Activated CD4-positive, alpha-beta memory T cell treated with anti-CD3 and anti-CD28 coated beads, Interleukin-2, amount 10 ng/mL, durations not matched to agents 7 days and 5 days (primary cell): ENCODE measurements around the gene AGO3. TPM values are rescaled to one million over a fixed set of nuclear protein-coding genes. Genes with fewer than 3 reads are reported as not detected.

Experiments used
- CTCF ChIA-PET: fragments of 350-600 bp; sonication (Branson Sonifier 250); formaldehyde crosslinking; loops from one replicate; lab custom pipeline; 2021; ENCODE audit warnings: antibody characterized with exemption, inconsistent platforms; lab: Charles Lee
- POLR2A ChIA-PET: fragments of 350-600 bp; sonication (Branson Sonifier 250); formaldehyde crosslinking; loops from one replicate; lab custom pipeline; 2021; ENCODE audit warnings: antibody characterized with exemption; lab: Charles Lee
- DNase-seq: peaks from one replicate; pipeline ENCODE4 v3.0.0-alpha.2; 2020
- H3K27ac Mint-ChIP-seq: one replicate; pipeline ENCODE4 v1.8.0; 2021; ENCODE audit warnings: mild to moderate bottlenecking, mixed read lengths
- H3K27me3 Mint-ChIP-seq: one replicate; pipeline ENCODE4 v1.8.0; 2021; ENCODE audit warnings: mixed read lengths
- H3K36me3 Mint-ChIP-seq: one replicate; pipeline ENCODE4 v1.8.0; 2021; ENCODE audit warnings: low read depth, mixed read lengths
- H3K4me1 Mint-ChIP-seq: one replicate; pipeline ENCODE4 v1.8.0; 2021; ENCODE audit warnings: mixed read lengths
- H3K4me3 Mint-ChIP-seq: one replicate; pipeline ENCODE4 v1.8.0; 2021; ENCODE audit warnings: mild to moderate bottlenecking, mixed read lengths
- H3K9me3 Mint-ChIP-seq: one replicate; pipeline ENCODE4 v1.8.0; 2021; ENCODE audit warnings: mixed read lengths
- total RNA-seq, 2 experiments: library from RNA; stranded (reverse); gene quantifications; one replicate each; pipeline ENCODE4 v1.2.3, GENCODE V29; 2021

AGO3 gene
- total RNA-seq, 2 experiments from 2014 or later, result 22.2 to 22.8 TPM

- Mint-ChIP-seq H3K27me3 (no peaks in the 10 kb centered on the region), H3K36me3 (peaks cover 34% of the 10 kb centered on the region), H3K9me3 (no peaks in the 10 kb centered on the region), H3K4me1 (peaks cover 11% of the 10 kb centered on the region), H3K27ac (no peak overlapping the region), H3K4me3 (no peak overlapping the region)
- DNase-seq, result no peak
- POLR2A ChIA-PET, result interaction anchor here (2.0 to 2.1 kb wide), 2 partner anchors 40 to 130 kb away, joined by 4 to 5 read pairs; partner anchors contain the start of gene THRAP3
- CTCF ChIA-PET, result interaction anchor here (1.3 to 1.5 kb wide), 2 partner anchors 94 to 191 kb away, joined by 3 to 5 read pairs; no protein-coding TSS in a partner anchor
Observed at GRCh38 chr1:36094621-36095061, 163.7 kb downstream of the AGO3 start.

DNA sequence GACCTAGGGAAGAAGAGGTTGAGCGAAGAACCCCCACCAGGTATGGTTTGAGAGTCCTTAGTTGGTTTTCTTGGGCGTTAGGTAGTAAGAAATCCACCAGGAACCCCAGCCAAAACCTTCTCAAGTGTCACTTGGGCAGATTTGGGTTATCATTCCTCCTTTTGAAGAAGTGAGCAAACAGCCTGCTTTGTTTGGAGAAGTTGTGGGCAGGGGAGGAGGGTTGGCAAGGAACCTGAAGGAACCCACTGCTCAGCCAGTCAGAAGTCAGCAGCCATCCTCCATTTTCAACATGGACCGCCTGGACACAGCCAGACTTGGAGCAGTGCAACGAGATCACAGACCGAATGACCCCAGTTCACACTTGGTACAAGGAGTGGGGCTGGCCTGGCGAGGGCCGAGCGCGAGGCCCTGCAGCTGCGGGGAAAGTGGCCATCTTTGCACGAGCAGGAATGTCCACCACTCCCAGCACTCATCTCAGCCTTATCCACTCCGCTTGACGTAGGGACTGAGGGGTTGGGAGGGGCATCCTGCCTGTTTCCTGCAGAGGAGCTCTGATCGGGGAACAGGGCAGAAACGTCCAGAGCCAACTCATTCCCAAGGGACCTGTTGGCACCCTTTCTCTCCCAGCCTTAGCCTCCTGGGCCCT, 165.0 kb downstream of the AGO3 start:
- peaks cover 28% of the 10 kb centered on the region for H3K36me3 Mint-ChIP-seq
- CTCF ChIA-PET, result interaction anchor here (0.9 to 2.6 kb wide), 4 partner anchors 38 to 191 kb away, joined by 3 to 13 read pairs (median 4); no protein-coding TSS in a partner anchor
- DNase-seq, result no peak
- no peak overlapping the region for H3K27ac Mint-ChIP-seq
- H3K4me3 Mint-ChIP-seq, result no peak overlapping the region
- H3K27me3 Mint-ChIP-seq, result no peaks in the 10 kb centered on the region
- H3K9me3 Mint-ChIP-seq, result no peaks in the 10 kb centered on the region
- POLR2A ChIA-PET, result interaction anchor here (0.6 to 2.1 kb wide), 4 partner anchors 39 to 227 kb away, joined by 3 to 5 read pairs (median 4); partner anchors contain the start of genes SH3D21 and THRAP3
- peaks cover 11% of the 10 kb centered on the region for H3K4me1 Mint-ChIP-seq

- no peaks in the 10 kb centered on the region for H3K9me3 Mint-ChIP-seq
- POLR2A ChIA-PET, result interaction anchor here (2.0 to 2.1 kb wide), 2 partner anchors 38 to 128 kb away, joined by 4 to 5 read pairs; partner anchors contain the start of gene THRAP3
- H3K36me3 Mint-ChIP-seq, result peaks cover 24% of the 10 kb centered on the region
- H3K4me1 Mint-ChIP-seq, result peaks cover 9% of the 10 kb centered on the region
- no peak overlapping the region for H3K4me3 Mint-ChIP-seq
- no peak for DNase-seq
- CTCF ChIA-PET, result interaction anchor here (0.6 to 2.6 kb wide), 7 partner anchors 38 to 191 kb away, joined by 3 to 13 read pairs (median 3); partner anchors contain the start of gene TRAPPC3
- H3K27me3 Mint-ChIP-seq, result no peaks in the 10 kb centered on the region
- H3K27ac Mint-ChIP-seq, result peak overlapping the region; percentile 9
Observed at GRCh38 chr1:36096500-36097432, 165.9 kb downstream of the AGO3 start.

DNA sequence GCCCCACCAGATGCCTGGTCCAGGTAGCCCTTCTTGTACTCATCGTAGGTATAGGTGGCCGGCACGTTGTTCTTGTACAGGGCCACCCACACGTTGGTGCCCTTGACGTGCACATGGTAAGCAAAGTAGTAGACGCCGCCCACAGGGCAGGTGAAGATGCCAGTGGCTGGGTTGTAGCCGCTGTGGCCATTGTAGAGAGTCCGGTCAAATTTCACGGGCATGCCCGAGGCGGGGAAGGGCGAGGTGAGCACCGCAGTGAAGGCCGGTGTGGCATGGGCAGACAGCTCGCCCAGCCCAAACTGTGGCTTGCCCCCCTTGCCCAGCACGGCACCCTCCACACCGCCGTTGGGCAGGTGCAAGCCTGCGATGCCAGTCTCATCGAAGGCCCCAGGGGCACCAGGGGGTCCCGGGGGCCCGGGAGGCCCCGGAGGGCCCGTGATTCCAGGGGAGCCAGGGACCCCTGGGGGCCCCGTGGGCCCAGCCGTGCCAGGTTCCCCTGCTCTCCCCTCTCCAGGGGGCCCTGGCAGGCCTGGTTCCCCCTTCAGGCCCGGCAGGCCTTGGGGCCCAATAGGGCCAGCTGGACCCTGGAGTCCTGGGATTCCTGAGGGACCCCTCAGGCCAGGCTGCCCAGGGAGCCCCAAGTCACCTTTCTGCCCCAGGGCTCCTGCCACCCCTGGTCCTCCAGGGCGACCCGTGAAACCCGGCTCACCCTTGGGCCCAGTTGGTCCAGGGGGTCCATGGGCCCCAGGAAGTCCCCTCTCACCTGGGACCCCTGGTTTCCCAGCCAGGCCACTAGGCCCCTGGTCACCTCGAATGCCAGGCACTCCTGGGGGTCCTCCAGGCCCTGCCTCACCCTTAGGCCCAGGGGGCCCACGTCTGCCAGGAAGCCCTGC, 167.0 kb downstream of the AGO3 start:
- Mint-ChIP-seq H3K27ac (no peak overlapping the region), H3K4me3 (no peak overlapping the region), H3K27me3 (no peaks in the 10 kb centered on the region), H3K9me3 (no peaks in the 10 kb centered on the region), H3K4me1 (peaks cover 7% of the 10 kb centered on the region), H3K36me3 (peaks cover 14% of the 10 kb centered on the region)
- no peak for DNase-seq
- CTCF ChIA-PET, result interaction anchor here (1.0 to 2.6 kb wide), 6 partner anchors 36 to 190 kb away, joined by 3 to 13 read pairs (median 4); partner anchors contain the start of gene TRAPPC3
- POLR2A ChIA-PET, result interaction anchor here (0.5 kb wide), 1 partner anchor 22 kb away, joined by 3 read pairs; no protein-coding TSS in a partner anchor

DNA sequence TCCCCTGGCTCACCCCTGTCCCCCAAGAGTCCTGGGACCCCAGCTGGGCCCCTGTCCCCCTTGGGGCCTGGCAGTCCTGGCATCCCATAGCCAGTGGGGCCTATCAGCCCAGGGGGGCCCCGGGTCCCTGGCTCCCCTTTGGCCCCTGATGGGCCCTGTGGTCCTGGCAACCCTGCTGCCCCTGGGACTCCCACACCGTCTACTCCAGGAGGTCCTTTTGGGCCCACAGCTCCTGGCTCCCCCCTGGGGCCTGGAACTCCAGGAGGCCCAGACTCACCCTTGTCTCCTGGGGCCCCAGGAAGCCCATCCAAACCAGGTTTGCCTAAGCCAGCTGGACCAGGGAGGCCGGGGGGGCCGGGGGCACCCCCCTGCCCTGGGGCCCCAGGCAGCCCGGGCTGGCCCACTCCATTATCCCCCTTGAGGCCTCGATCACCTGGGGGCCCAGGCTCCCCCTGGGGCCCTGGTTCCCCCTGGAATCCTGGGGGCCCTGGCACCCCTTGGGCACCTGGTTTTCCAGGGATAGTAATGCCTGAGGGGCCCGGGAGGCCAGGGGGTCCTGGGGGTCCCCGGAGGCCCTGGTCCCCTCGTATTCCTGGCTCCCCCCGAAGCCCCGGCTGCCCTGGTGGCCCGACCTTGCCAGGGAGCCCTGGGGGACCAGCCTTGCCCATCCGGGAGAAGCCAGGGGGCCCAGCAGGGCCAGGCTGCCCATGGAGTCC, 167.9 kb downstream of the AGO3 start:
- H3K4me3 Mint-ChIP-seq, result no peak overlapping the region
- DNase-seq, result no peak
- peaks cover 7% of the 10 kb centered on the region for H3K36me3 Mint-ChIP-seq
- H3K27me3 Mint-ChIP-seq, result no peaks in the 10 kb centered on the region
- H3K9me3 Mint-ChIP-seq, result no peaks in the 10 kb centered on the region
- ChIA-PET POLR2A (interaction anchor here (0.5 to 1.5 kb wide), 2 partner anchors 23 to 57 kb away, joined by 3 read pairs; partner anchors contain the start of gene MAP7D1), CTCF (interaction anchor here (1.4 kb wide), 1 partner anchor 36 kb away, joined by 4 read pairs; no protein-coding TSS in a partner anchor)
- H3K27ac Mint-ChIP-seq, result no peak overlapping the region
- H3K4me1 Mint-ChIP-seq, result peaks cover 7% of the 10 kb centered on the region

DNA sequence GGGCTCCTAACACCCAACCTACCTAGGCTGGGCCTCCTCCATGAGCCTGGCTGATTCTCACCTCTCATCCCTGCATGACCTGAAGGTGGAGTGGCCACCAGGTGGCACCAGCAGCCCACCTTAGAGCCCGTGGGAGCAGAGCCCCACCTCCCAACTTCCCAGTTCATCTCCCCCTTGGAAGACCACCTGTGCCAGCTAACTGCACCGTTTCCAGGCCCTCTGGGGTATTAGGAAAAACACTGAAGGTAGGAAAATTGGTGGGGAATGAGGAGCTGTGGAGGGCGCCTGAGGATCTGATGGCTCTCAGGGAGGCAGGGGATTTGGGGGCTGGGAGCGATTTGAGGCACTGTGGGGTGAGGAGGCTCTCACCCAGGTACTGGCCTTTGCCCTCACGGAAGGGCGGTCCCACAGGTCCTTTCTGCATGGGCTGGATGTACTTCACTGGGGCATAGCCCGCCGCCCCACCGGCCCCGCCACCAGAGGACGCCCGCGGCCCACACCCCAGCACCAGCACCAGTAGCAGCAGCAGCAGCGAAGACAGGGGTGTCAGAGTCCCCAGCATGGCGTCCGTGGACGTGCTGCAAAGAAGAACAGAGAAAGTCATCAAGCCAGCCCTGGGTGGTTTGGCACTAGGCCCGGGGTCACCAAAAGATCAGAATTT, 168.9 kb downstream of the AGO3 start:
- H3K27me3 Mint-ChIP-seq, result no peaks in the 10 kb centered on the region
- ChIA-PET CTCF (interaction anchor here (0.6 to 4.4 kb wide), 15 partner anchors 9 to 268 kb away, joined by 3 to 51 read pairs (median 4); partner anchors contain the start of gene TRAPPC3), POLR2A (interaction anchor here (1.5 kb wide), 1 partner anchor 56 kb away, joined by 3 read pairs; the partner anchor contains the start of gene MAP7D1)
- H3K9me3 Mint-ChIP-seq, result no peaks in the 10 kb centered on the region
- no peak overlapping the region for H3K27ac Mint-ChIP-seq
- no peaks in the 10 kb centered on the region for H3K36me3 Mint-ChIP-seq
- H3K4me1 Mint-ChIP-seq, result peaks cover 7% of the 10 kb centered on the region
- H3K4me3 Mint-ChIP-seq, result no peak overlapping the region
- DNase-seq, result peak; percentile 78

GRCh38 chr1:36100376-36100775, 169.5 kb downstream of the AGO3 start:
- no peak overlapping the region for H3K4me3 Mint-ChIP-seq

DNA sequence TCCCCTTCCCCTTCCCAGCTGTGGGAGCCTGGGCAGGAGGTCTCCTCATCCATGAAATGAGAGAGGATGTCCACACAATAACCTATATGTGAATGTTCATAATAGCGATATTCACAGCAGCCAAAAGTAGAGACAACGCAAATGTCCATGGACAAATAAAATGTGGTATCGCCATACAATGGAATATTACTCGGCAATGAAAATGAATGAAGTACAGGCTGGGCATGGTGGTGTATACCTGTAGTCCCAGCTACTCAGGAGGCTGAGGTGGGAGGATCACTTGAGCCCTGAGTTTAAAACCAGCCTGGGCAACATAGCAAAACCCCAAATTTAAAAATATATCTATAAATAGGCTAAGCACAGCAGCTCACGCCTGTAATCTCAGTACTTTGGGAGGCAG, 170.6 kb downstream of the AGO3 start:
- Mint-ChIP-seq H3K4me3 (no peak overlapping the region), H3K4me1 (peaks cover 7% of the 10 kb centered on the region), H3K27ac (no peak overlapping the region), H3K36me3 (no peaks in the 10 kb centered on the region), H3K9me3 (no peaks in the 10 kb centered on the region), H3K27me3 (no peaks in the 10 kb centered on the region)
- CTCF ChIA-PET, result interaction anchor here (0.9 to 4.4 kb wide), 5 partner anchors 28 to 299 kb away, joined by 5 to 51 read pairs (median 5); no protein-coding TSS in a partner anchor
- DNase-seq, result no peak
- POLR2A ChIA-PET, result interaction anchor here (1.7 kb wide), 1 partner anchor 48 kb away, joined by 3 read pairs; the partner anchor contains the start of gene TRAPPC3

More at GRCh38 chr1:36100376-36100775, 169.5 kb downstream of the AGO3 start:
- H3K4me1 Mint-ChIP-seq, result peaks cover 7% of the 10 kb centered on the region
- ChIA-PET POLR2A (no interaction called here), CTCF (interaction anchor here (0.6 to 4.4 kb wide), 14 partner anchors 9 to 200 kb away, joined by 3 to 51 read pairs (median 4); partner anchors contain the start of genes THRAP3 and TRAPPC3)
- no peak overlapping the region for H3K27ac Mint-ChIP-seq
- no peak for DNase-seq
- no peaks in the 10 kb centered on the region for H3K9me3 Mint-ChIP-seq
- H3K27me3 Mint-ChIP-seq, result no peaks in the 10 kb centered on the region
- H3K36me3 Mint-ChIP-seq, result no peaks in the 10 kb centered on the region

DNA sequence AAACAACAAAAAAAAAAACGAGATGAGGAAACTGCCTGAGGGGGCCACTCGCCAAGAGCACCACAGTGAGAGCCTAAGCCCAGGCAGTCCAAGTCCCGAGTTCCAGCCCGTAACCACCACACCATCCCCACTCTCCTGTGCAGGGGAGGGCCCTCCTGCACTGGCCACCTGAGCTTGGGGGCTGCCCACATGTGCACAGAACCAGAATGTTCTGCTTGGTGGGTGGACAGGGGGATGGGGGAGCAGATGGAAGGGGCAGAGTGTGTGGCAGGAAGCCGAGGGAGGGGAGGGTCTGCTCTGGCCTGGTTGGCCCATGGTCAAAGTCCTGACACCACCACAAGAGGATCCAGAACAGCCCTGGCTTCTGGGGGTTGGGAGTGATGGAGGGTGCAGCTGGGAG, 175.4 kb downstream of the AGO3 start:
- Mint-ChIP-seq H3K27me3 (no peaks in the 10 kb centered on the region), H3K9me3 (no peaks in the 10 kb centered on the region), H3K27ac (no peak overlapping the region), H3K4me3 (no peak overlapping the region), H3K4me1 (peaks cover 23% of the 10 kb centered on the region), H3K36me3 (no peaks in the 10 kb centered on the region)
- no peak for DNase-seq
- ChIA-PET POLR2A (interaction anchor here (0.7 to 1.0 kb wide), 2 partner anchors 43 to 291 kb away, joined by 3 read pairs; partner anchors contain the start of gene TRAPPC3), CTCF (no interaction called here)

DNA sequence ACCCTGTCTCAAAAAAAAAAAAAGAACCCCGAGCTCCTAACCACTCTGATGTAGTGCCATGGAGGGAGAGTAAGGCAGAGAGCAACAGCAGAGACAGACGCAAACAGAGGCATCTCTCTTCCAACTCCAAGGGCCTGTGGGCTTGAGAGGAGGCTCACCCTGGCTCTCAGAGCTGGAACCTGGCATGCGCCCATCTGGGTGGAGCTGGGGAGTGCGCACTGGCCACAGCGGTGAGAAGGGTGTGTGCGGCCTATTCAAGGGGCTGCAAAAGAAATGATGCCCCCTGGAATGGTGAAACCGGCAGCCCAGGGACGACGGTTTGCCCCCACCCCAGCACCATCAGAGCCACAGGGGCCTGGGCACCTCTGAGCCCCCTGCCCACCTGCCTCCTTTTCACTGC, 176.5 kb downstream of the AGO3 start:
- Mint-ChIP-seq H3K4me1 (peaks cover 31% of the 10 kb centered on the region), H3K27ac (no peak overlapping the region), H3K4me3 (no peak overlapping the region), H3K27me3 (no peaks in the 10 kb centered on the region), H3K9me3 (no peaks in the 10 kb centered on the region), H3K36me3 (no peaks in the 10 kb centered on the region)
- CTCF ChIA-PET, result interaction anchor here (1.8 kb wide), 1 partner anchor 28 kb away, joined by 8 read pairs; no protein-coding TSS in a partner anchor
- no peak for DNase-seq
- POLR2A ChIA-PET, result no interaction called here
